Measurements from ENCODE around the gene SETDB1.

The SETDB1 gene

DNA sequence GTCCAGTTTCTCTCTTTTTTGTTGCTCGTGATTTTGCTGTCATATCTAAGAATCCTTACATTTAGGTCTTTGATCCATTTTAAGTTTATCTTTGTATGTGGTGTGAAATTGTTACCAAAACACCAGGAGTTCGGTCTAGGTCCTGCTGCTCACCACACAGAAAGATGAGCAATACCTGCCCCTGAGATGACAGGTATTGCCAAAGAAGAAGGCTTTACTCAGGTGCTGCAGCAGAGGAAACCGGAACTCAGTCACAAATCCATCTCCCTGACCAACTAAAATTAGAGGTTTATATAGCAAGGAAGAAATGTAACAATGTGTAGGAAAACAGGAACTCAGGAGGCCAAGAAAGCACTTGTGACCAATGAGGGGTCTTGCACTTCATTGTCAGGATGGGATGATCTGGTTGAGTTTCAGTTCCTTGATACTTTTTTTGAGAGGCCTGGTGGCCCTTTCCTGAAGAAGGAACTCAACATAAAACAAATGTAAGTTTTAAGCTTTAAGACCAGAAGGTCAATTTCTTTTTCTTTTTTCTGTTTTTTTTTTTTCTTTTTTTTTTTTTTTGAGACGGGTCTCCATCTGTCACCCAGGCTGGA lies 16.5 kb upstream of the SETDB1 start:
- H3K9me3 ChIP-seq (ENCODE audit: severe bottlenecking) = no peaks in the 10 kb centered on the region
- TF ChIP-seq, protein P1, sequence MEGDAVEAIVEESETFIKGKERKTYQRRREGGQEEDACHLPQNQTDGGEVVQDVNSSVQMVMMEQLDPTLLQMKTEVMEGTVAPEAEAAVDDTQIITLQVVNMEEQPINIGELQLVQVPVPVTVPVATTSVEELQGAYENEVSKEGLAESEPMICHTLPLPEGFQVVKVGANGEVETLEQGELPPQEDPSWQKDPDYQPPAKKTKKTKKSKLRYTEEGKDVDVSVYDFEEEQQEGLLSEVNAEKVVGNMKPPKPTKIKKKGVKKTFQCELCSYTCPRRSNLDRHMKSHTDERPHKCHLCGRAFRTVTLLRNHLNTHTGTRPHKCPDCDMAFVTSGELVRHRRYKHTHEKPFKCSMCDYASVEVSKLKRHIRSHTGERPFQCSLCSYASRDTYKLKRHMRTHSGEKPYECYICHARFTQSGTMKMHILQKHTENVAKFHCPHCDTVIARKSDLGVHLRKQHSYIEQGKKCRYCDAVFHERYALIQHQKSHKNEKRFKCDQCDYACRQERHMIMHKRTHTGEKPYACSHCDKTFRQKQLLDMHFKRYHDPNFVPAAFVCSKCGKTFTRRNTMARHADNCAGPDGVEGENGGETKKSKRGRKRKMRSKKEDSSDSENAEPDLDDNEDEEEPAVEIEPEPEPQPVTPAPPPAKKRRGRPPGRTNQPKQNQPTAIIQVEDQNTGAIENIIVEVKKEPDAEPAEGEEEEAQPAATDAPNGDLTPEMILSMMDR (IDR thresholded peaks at IDR 0.05; ENCODE audit: poor library complexity, severe bottlenecking) = no peak
- no peak for DNase-seq (ENCODE audit: low spot score)

DNA sequence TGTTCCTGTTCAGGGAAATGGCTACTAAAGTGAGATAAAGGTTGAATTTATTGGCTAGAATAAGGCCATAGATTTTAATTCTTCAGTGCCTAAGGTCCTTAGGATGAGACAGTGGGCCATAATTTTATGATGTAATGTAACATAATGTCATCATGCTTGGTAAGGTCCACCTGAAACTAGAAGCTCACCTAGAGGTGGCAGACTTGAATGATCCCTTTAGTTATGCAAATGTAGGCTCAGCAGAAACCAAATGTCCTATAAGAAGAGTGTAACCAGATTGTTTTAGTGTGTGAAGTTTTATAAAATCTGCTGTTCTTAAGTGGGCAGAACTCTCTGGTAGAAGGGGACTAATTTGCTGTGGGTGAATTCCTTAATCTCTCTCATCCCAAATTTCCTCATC lies 13.5 kb upstream of the SETDB1 start:
- Histone ChIP-seq H3K27me3 (ENCODE audit: insufficient read depth, poor library complexity, severe bottlenecking) (no peaks in the 10 kb centered on the region), H3K4me1 (ENCODE audit: insufficient read depth, poor library complexity, severe bottlenecking) (no peaks in the 10 kb centered on the region), H3K9me3 (ENCODE audit: severe bottlenecking) (no peaks in the 10 kb centered on the region), H3K36me3 (ENCODE audit: low read depth) (no peaks in the 10 kb centered on the region), H3K4me3 (ENCODE audit: severe bottlenecking) (no peak overlapping the region), H3K27ac (ENCODE audit: poor library complexity, severe bottlenecking) (no peak overlapping the region)
- ATAC-seq (ENCODE audit: low read depth) = no peak
- DNase-seq (ENCODE audit: low spot score) = no peak
- TF ChIP-seq, protein P1 (IDR thresholded peaks at IDR 0.05; ENCODE audit: poor library complexity, severe bottlenecking) = no peak

More for the DNA sequence above, 16.5 kb upstream of the SETDB1 start:
- no peak overlapping the region for H3K27ac ChIP-seq (ENCODE audit: poor library complexity, severe bottlenecking)
- H3K4me1 ChIP-seq (ENCODE audit: insufficient read depth, poor library complexity, severe bottlenecking) = no peaks in the 10 kb centered on the region
- no peaks in the 10 kb centered on the region for H3K27me3 ChIP-seq (ENCODE audit: insufficient read depth, poor library complexity, severe bottlenecking)
- H3K36me3 ChIP-seq (ENCODE audit: low read depth) = no peaks in the 10 kb centered on the region
- no peak for ATAC-seq (ENCODE audit: low read depth)
- H3K4me3 ChIP-seq (ENCODE audit: severe bottlenecking) = no peak overlapping the region

DNA sequence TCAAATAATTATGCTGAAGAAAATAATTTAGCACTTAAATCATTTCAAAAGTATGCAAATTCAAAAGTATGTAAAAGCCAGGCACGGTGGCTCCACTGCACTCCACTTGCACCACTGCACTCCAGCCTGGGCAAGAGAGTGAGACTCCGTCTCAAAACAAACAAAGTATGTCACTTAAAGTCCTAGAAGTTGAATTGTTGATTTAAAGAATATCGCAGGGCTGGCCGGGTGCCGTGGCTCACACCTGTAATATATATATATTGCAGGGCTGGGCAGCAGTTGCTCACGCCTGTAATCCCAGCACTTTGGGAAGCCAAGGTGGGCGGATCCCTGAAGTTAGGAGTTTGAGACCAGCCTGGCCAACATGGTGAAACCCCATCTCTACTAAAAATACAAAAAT lies 8.8 kb upstream of the SETDB1 start:
- Histone ChIP-seq H3K4me3 (ENCODE audit: severe bottlenecking) (no peak overlapping the region), H3K36me3 (ENCODE audit: low read depth) (no peaks in the 10 kb centered on the region), H3K27ac (ENCODE audit: poor library complexity, severe bottlenecking) (no peak overlapping the region), H3K27me3 (ENCODE audit: insufficient read depth, poor library complexity, severe bottlenecking) (no peaks in the 10 kb centered on the region), H3K9me3 (ENCODE audit: severe bottlenecking) (no peaks in the 10 kb centered on the region), H3K4me1 (ENCODE audit: insufficient read depth, poor library complexity, severe bottlenecking) (no peaks in the 10 kb centered on the region)
- TF ChIP-seq, protein P1 (IDR thresholded peaks at IDR 0.05; ENCODE audit: poor library complexity, severe bottlenecking) = no peak
- no peak for ATAC-seq (ENCODE audit: low read depth)
- no peak for DNase-seq (ENCODE audit: low spot score)

DNA sequence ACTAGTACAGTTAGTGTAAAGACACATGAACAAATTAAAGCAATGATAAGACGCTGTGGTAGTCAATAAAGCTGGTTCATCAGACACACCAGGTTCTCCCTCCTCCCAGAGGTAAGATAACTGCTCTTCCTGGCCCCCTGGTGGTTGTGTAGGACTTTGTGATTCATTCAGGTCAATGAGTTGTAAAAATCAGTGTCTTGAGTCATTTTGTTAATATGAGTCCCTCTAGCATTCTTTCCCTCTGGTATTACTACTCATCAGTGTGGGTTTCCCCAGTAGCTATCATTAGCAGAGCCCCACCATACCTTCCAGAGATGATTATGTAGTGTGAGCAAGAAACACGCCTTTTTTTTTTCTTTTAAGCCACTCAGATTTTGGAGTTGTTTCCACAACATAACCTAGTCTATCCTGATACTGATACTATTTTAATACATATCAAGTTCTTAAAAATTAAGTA lies 3.6 kb upstream of the SETDB1 start:
- peaks cover 4% of the 10 kb centered on the region for H3K4me1 ChIP-seq (ENCODE audit: insufficient read depth, poor library complexity, severe bottlenecking)
- no peaks in the 10 kb centered on the region for H3K27me3 ChIP-seq (ENCODE audit: insufficient read depth, poor library complexity, severe bottlenecking)
- H3K36me3 ChIP-seq (ENCODE audit: low read depth) = peaks cover 4% of the 10 kb centered on the region
- DNase-seq (ENCODE audit: low spot score) (no peak), ATAC-seq (ENCODE audit: low read depth) (peak; percentile 82)
- TF ChIP-seq, protein P1 (IDR thresholded peaks at IDR 0.05; ENCODE audit: poor library complexity, severe bottlenecking) = peak; percentile 89
- no peaks in the 10 kb centered on the region for H3K9me3 ChIP-seq (ENCODE audit: severe bottlenecking)
- no peak overlapping the region for H3K4me3 ChIP-seq (ENCODE audit: severe bottlenecking)
- H3K27ac ChIP-seq (ENCODE audit: poor library complexity, severe bottlenecking) = peak overlapping the region; percentile 15

DNA sequence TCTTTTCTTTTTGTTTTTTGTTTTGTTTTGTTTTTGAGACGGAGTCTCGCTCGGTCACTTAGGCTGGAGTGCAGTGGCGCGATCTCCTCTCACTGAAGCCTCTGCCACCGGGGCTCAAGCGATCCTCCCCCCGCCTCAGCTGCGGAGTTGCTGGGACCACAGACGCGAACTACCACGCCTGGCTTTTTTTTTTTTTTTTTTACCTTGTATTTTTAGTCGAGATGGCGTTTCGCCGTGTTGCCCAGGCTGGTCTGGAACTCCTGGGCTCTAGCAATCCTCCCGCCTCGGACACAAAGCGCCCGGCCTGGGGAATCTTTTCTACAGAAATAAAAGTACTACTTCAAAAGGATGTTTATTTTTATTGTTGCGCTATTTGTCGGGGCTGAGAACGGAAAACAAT lies 1.1 kb upstream of the SETDB1 start:
- Histone ChIP-seq H3K4me3 (ENCODE audit: severe bottlenecking) (peak overlapping the region; percentile 64), H3K27me3 (ENCODE audit: insufficient read depth, poor library complexity, severe bottlenecking) (no peaks in the 10 kb centered on the region), H3K27ac (ENCODE audit: poor library complexity, severe bottlenecking) (peak overlapping the region; percentile 72), H3K36me3 (ENCODE audit: low read depth) (peaks cover 29% of the 10 kb centered on the region), H3K9me3 (ENCODE audit: severe bottlenecking) (no peaks in the 10 kb centered on the region), H3K4me1 (ENCODE audit: insufficient read depth, poor library complexity, severe bottlenecking) (peaks cover 4% of the 10 kb centered on the region)
- no peak for DNase-seq (ENCODE audit: low spot score)
- no peak for ATAC-seq (ENCODE audit: low read depth)
- TF ChIP-seq, protein P1 (IDR thresholded peaks at IDR 0.05; ENCODE audit: poor library complexity, severe bottlenecking) = no peak

All from RWPE2 (cell line).